DMS53 treated with DMSO at 0.1 percent for 48 hours (cell line): ENCODE data around the gene NOL4L.
"Not testable (repeated sequence)": the region's sequence is repeated elsewhere in the genome, so short reads cannot be mapped to it uniquely, and the experiment has no call there.

Source experiments
- DNase-seq: peaks from one replicate; lab custom pipeline; 2025; ENCODE audit not compliant: unreplicated experiment; lab: John Stamatoyannopoulos, UW

The NOL4L gene

GRCh38 chr20:32436142-32436861 is 148.8 kb downstream of the NOL4L start:
- DNase-seq = no peak

GRCh38 chr20:32435449-32436107 is 149.6 kb downstream of the NOL4L start:
- no peak for DNase-seq

- no peak for DNase-seq
These were observed 150.7 kb downstream of the NOL4L start for GRCh38 chr20:32434434-32434833.

GRCh38 chr20:32433311-32434021 is 151.7 kb downstream of the NOL4L start:
- DNase-seq = no peak

- no peak for DNase-seq
These were observed 152.9 kb downstream of the NOL4L start for GRCh38 chr20:32432277-32432676.

- no peak for DNase-seq
These were observed 153.7 kb downstream of the NOL4L start for GRCh38 chr20:32431457-32431856.

GRCh38 chr20:32429745-32430360 is 155.3 kb downstream of the NOL4L start:
- DNase-seq = no peak

- DNase-seq = no peak
These were observed 155.8 kb downstream of the NOL4L start for GRCh38 chr20:32429343-32429742.

GRCh38 chr20:32427996-32428395 is 157.1 kb downstream of the NOL4L start:
- no peak for DNase-seq

GRCh38 chr20:32421290-32421689 is 163.8 kb downstream of the NOL4L start:
- no peak for DNase-seq

GRCh38 chr20:32418376-32418775 is 166.8 kb downstream of the NOL4L start:
- no peak for DNase-seq

- DNase-seq = no peak
These were observed 168.9 kb downstream of the NOL4L start for GRCh38 chr20:32416206-32416605.

- DNase-seq = no peak
These were observed 169.6 kb downstream of the NOL4L start for GRCh38 chr20:32415494-32415893.

- no peak for DNase-seq
These were observed 173.0 kb downstream of the NOL4L start for GRCh38 chr20:32411955-32412706.

GRCh38 chr20:32407131-32407750 is 177.9 kb downstream of the NOL4L start:
- not testable (repeated sequence) for DNase-seq

GRCh38 chr20:32406701-32407100 is 178.4 kb downstream of the NOL4L start:
- DNase-seq = no peak

GRCh38 chr20:32404017-32404416 is 181.1 kb downstream of the NOL4L start:
- no peak for DNase-seq

- DNase-seq = no peak
These were observed 184.7 kb downstream of the NOL4L start for GRCh38 chr20:32400476-32400875.

GRCh38 chr20:32397567-32398084 is 187.5 kb downstream of the NOL4L start:
- no peak for DNase-seq

GRCh38 chr20:32396646-32397160 is 188.4 kb downstream of the NOL4L start:
- no peak for DNase-seq
